Measurements from ENCODE around the gene CUL9.

Gene CUL9

GRCh38 chr6:43248101-43248500, 66.1 kb downstream of the CUL9 start:
- Histone ChIP-seq H2AFZ (ENCODE audit: low read length) (no peak overlapping the region), H3K4me3 (ENCODE audit: low read depth, low read length, poor library complexity, severe bottlenecking) (no peak overlapping the region), H3K9ac (ENCODE audit: low read length) (no peak overlapping the region), H3K9me3 (ENCODE audit: low read length) (no peaks in the 10 kb centered on the region), H3K4me2 (ENCODE audit: low read length) (no peak overlapping the region; the same call in 1 of the 2 replicates), H3K4me1 (ENCODE audit: insufficient read depth, low read length, severe bottlenecking) (peaks cover 13% of the 10 kb centered on the region), H3K27ac (ENCODE audit: low read depth, low read length, poor library complexity, severe bottlenecking) (no peak overlapping the region), H4K20me1 (ENCODE audit: insufficient read depth, low read length) (no peaks in the 10 kb centered on the region), H3F3A (ENCODE audit: insufficient read depth, low read length) (no peaks in the 10 kb centered on the region), H3K27me3 (ENCODE audit: insufficient read depth, low read length) (peaks cover 15% of the 10 kb centered on the region; the same call in 1 of the 2 replicates), H3K9me2 (ENCODE audit: low read depth, low read length) (no peaks in the 10 kb centered on the region), H3K79me2 (ENCODE audit: insufficient read depth, low read length) (no peaks in the 10 kb centered on the region), H3K36me3 (ENCODE audit: insufficient read depth, low read length) (no peaks in the 10 kb centered on the region)
- TF ChIP-seq EZH2 (IDR thresholded peaks at IDR 0.05; ENCODE audit: borderline replicate concordance, low read length) (no peak), CTCF (IDR thresholded peaks at IDR 0.05; ENCODE audit: low read length) (no peak)

GRCh38 chr6:43248791-43249190, 66.8 kb downstream of the CUL9 start:
- Histone ChIP-seq H3K4me3 (ENCODE audit: low read depth, low read length, poor library complexity, severe bottlenecking) (no peak overlapping the region), H3K9me3 (ENCODE audit: low read length) (no peaks in the 10 kb centered on the region), H3K4me2 (ENCODE audit: low read length) (no peak overlapping the region), H3K36me3 (ENCODE audit: insufficient read depth, low read length) (no peaks in the 10 kb centered on the region), H4K20me1 (ENCODE audit: insufficient read depth, low read length) (no peaks in the 10 kb centered on the region), H3K9me2 (ENCODE audit: low read depth, low read length) (no peaks in the 10 kb centered on the region), H3K27ac (ENCODE audit: low read depth, low read length, poor library complexity, severe bottlenecking) (no peak overlapping the region), H3K79me2 (ENCODE audit: insufficient read depth, low read length) (no peaks in the 10 kb centered on the region), H3K4me1 (ENCODE audit: insufficient read depth, low read length, severe bottlenecking) (peaks cover 13% of the 10 kb centered on the region), H3K9ac (ENCODE audit: low read length) (no peak overlapping the region), H3F3A (ENCODE audit: insufficient read depth, low read length) (no peaks in the 10 kb centered on the region), H2AFZ (ENCODE audit: low read length) (no peak overlapping the region), H3K27me3 (ENCODE audit: insufficient read depth, low read length) (peaks cover 15% of the 10 kb centered on the region; the same call in 1 of the 2 replicates)
- TF ChIP-seq CTCF (IDR thresholded peaks at IDR 0.05; ENCODE audit: low read length) (no peak), EZH2 (IDR thresholded peaks at IDR 0.05; ENCODE audit: borderline replicate concordance, low read length) (no peak)

- no peak overlapping the region for H3K4me2 ChIP-seq (ENCODE audit: low read length)
- no peak overlapping the region for H3K27ac ChIP-seq (ENCODE audit: low read depth, low read length, poor library complexity, severe bottlenecking)
- H3K9ac ChIP-seq (ENCODE audit: low read length): no peak overlapping the region
- no peaks in the 10 kb centered on the region for H4K20me1 ChIP-seq (ENCODE audit: insufficient read depth, low read length)
- no peaks in the 10 kb centered on the region for H3K9me2 ChIP-seq (ENCODE audit: low read depth, low read length)
- peaks cover 12% of the 10 kb centered on the region; the same call in 1 of the 2 replicates for H3K27me3 ChIP-seq (ENCODE audit: insufficient read depth, low read length)
- H2AFZ ChIP-seq (ENCODE audit: low read length): no peak overlapping the region
- TF ChIP-seq EZH2 (IDR thresholded peaks at IDR 0.05; ENCODE audit: borderline replicate concordance, low read length) (0 out of 2 replicates have a peak, but pooled peaks have one; percentile 26), CTCF (IDR thresholded peaks at IDR 0.05; ENCODE audit: low read length) (no peak)
- H3K9me3 ChIP-seq (ENCODE audit: low read length): no peaks in the 10 kb centered on the region
- H3K4me3 ChIP-seq (ENCODE audit: low read depth, low read length, poor library complexity, severe bottlenecking): no peak overlapping the region
- peaks cover 13% of the 10 kb centered on the region for H3K4me1 ChIP-seq (ENCODE audit: insufficient read depth, low read length, severe bottlenecking)
- no peaks in the 10 kb centered on the region for H3K36me3 ChIP-seq (ENCODE audit: insufficient read depth, low read length)
- no peaks in the 10 kb centered on the region for H3F3A ChIP-seq (ENCODE audit: insufficient read depth, low read length)
- H3K79me2 ChIP-seq (ENCODE audit: insufficient read depth, low read length): no peaks in the 10 kb centered on the region
Observed at GRCh38 chr6:43250992-43251373, 69.0 kb downstream of the CUL9 start.
